H1 (cell line): Measurements from ENCODE around the gene SLC25A30.

Source experiments
- CBX8 ChIP-seq: fragments of 300-800, 300-1000 bp; sonication (generic); IDR thresholded peaks from 2 replicates; pipeline ENCODE4 v1.7.1; 2016; ENCODE audit warnings: low read depth, low read length, borderline replicate concordance
- CEBPB ChIP-seq: IDR thresholded peaks from 2 replicates; pipeline ENCODE4 v1.6.1; 2012; ENCODE audit warnings: low read depth, low read length
- EP300 ChIP-seq, 2 experiments: IDR thresholded peaks; 1 replicate in 1 of 2; 2 replicates in 1 of 2; pipeline ENCODE4 v1.6.1; 2011 to 2012; ENCODE audit warnings: low read depth in 2 of 2, low read length in 2 of 2, mild to moderate bottlenecking in 2 of 2, borderline replicate concordance in 1 of 2, inconsistent platforms in 1 of 2, moderate library complexity in 1 of 2
- EZH2 ChIP-seq: fragments of 200-600 bp; sonication (generic); IDR thresholded peaks from 2 replicates; pipeline ENCODE4 v1.7.1; 2012; ENCODE audit warnings: low read depth, mild to moderate bottlenecking, moderate library complexity, low read length, inconsistent platforms; ENCODE audit not compliant: severe bottlenecking
- HDAC6 ChIP-seq: IDR thresholded peaks from one replicate; pipeline ENCODE4 v1.7.1; 2012; ENCODE audit warnings: low read depth, mild to moderate bottlenecking, inconsistent platforms, low read length, moderate library complexity
- POLR2A ChIP-seq, 2 experiments: IDR thresholded peaks; 1 replicate in 1 of 2; 2 replicates in 1 of 2; pipeline ENCODE4 v1.6.1; 2011; ENCODE audit warnings: low read depth in 2 of 2, low read length in 2 of 2, mild to moderate bottlenecking in 2 of 2; ENCODE audit errors: control extremely low read depth in 1 of 2
- SP2 ChIP-seq: IDR thresholded peaks from 2 replicates; pipeline ENCODE4 v1.6.1; 2012; ENCODE audit warnings: mild to moderate bottlenecking, low read length, inconsistent platforms
- TAF1 ChIP-seq: IDR thresholded peaks from 2 replicates; pipeline ENCODE4 v1.6.1; 2011; ENCODE audit warnings: mild to moderate bottlenecking, low read depth, low read length
- TF ChIP-seq, protein P1 (sequence below), 3 experiments: IDR thresholded peaks; 1 replicate in 2 of 3; 2 replicates in 1 of 3; pipeline versions ENCODE4 v1.5.1 to v1.6.1; 2011; ENCODE audit warnings: low read length in 3 of 3, mild to moderate bottlenecking in 3 of 3, inconsistent platforms in 2 of 3, low read depth in 1 of 3, moderate library complexity in 1 of 3; ENCODE audit not compliant: insufficient read depth in 1 of 3; ENCODE audit errors: control extremely low read depth in 1 of 3
- TF ChIP-seq, protein P2 (sequence below): IDR thresholded peaks from 2 replicates; pipeline ENCODE4 v1.6.1; 2011; ENCODE audit warnings: low read length, improper control_type of control experiment

DNA sequence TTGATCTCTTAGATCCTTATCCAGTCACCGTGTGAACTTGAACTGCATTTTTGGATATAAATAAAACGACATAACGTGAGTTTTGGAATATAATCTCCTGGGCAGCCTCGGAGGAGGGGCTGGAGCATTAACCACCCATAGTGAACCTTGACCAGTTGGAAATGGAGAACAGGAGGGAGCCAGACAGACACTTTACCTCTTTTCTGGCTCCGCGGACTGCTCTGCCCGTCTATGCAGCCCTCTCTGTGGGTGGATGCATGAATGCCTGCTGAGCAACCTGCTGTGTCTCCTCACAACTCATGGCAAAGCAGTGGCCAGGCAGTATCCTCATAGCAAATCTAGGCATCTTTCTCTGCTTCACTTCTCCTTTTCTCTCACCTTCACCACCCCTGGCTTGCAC lies 36.0 kb upstream of the SLC25A30 start:
- no peak for TF ChIP-seq HDAC6
- TF ChIP-seq, protein P1, sequence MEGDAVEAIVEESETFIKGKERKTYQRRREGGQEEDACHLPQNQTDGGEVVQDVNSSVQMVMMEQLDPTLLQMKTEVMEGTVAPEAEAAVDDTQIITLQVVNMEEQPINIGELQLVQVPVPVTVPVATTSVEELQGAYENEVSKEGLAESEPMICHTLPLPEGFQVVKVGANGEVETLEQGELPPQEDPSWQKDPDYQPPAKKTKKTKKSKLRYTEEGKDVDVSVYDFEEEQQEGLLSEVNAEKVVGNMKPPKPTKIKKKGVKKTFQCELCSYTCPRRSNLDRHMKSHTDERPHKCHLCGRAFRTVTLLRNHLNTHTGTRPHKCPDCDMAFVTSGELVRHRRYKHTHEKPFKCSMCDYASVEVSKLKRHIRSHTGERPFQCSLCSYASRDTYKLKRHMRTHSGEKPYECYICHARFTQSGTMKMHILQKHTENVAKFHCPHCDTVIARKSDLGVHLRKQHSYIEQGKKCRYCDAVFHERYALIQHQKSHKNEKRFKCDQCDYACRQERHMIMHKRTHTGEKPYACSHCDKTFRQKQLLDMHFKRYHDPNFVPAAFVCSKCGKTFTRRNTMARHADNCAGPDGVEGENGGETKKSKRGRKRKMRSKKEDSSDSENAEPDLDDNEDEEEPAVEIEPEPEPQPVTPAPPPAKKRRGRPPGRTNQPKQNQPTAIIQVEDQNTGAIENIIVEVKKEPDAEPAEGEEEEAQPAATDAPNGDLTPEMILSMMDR (IDR thresholded peaks at IDR 0.05; ENCODE audit: control extremely low read depth in 1 of 3, insufficient read depth in 1 of 3, low read depth in 1 of 3, low read length in 3 of 3): no peak
- TF ChIP-seq CEBPB: no peak
- no peak for TF ChIP-seq EZH2
- TF ChIP-seq, protein P2, sequence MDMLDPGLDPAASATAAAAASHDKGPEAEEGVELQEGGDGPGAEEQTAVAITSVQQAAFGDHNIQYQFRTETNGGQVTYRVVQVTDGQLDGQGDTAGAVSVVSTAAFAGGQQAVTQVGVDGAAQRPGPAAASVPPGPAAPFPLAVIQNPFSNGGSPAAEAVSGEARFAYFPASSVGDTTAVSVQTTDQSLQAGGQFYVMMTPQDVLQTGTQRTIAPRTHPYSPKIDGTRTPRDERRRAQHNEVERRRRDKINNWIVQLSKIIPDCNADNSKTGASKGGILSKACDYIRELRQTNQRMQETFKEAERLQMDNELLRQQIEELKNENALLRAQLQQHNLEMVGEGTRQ: no peak
- no peak for TF ChIP-seq SP2
- TF ChIP-seq CBX8: no peak
- no peak for TF ChIP-seq POLR2A (IDR thresholded peaks at IDR 0.05; ENCODE audit: control extremely low read depth in 1 of 2, low read depth in 2 of 2, low read length in 2 of 2)
- TF ChIP-seq EP300 (IDR thresholded peaks at IDR 0.05; ENCODE audit: borderline replicate concordance in 1 of 2, low read depth in 2 of 2, low read length in 2 of 2): no peak
- TF ChIP-seq TAF1: no peak
